ENCODE results near the gene PDCD7. TPM values are rescaled to one million over a fixed set of nuclear protein-coding genes. Genes with fewer than 3 reads are reported as not detected.

PDCD7 gene
- total RNA-seq, 1 experiment from 2014 or later = 29.1 TPM

DNA sequence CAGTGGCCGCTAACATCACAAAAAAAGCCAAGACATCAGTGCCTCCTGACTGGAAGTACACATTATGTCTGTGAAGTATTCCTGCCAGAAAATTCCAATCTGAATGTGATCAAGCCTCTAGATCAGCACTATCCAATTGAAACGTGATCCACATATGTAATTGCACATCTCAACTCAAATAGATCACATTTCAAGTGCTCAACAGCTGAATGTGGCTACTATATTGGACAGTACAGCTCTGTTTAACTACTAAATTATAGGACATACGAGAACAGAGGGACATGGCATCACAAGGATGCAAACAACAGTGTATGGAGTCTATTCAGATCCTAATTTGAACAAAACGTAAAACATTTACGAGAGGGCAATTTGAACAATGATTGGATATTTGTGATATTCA, 18.1 kb downstream of the PDCD7 start:
- Histone ChIP-seq H3K4me1 (replicated peaks; ENCODE audit: insufficient read depth) (no peaks in the 10 kb centered on the region), H3K27me3 (ENCODE audit: insufficient read depth, low read depth) (no peaks in the 10 kb centered on the region), H3F3A (ENCODE audit: insufficient read depth, low read depth) (no peaks in the 10 kb centered on the region), H3K9me2 (ENCODE audit: insufficient read depth) (no peaks in the 10 kb centered on the region), H3K4me2 (no peak overlapping the region), H3K9me3 (ENCODE audit: insufficient read depth, low read depth) (no peaks in the 10 kb centered on the region), H4K20me1 (ENCODE audit: insufficient read depth) (no peaks in the 10 kb centered on the region), H2AFZ (no peak overlapping the region), H3K4me3 (no peak overlapping the region), H3K27ac (no peak overlapping the region), H3K36me3 (ENCODE audit: low read depth) (no peaks in the 10 kb centered on the region; the same call in 1 of the 2 replicates), H3K79me2 (ENCODE audit: low read depth) (no peaks in the 10 kb centered on the region)
- no peak for DNase-seq
- POLR2A ChIA-PET (ENCODE audit: unreplicated experiment) = interaction anchor here (0.5 kb wide), 1 partner anchor 8 kb away, joined by 12 read pairs; no protein-coding TSS in a partner anchor
- intact Hi-C loops (cut with micrococcal nuclease; ENCODE audit: unreplicated experiment) = no loop called here
- BruUV-seq (replicated peaks) = no TSS peak
- TF ChIP-seq EZH2 (IDR thresholded peaks at IDR 0.05; ENCODE audit: low read depth) = no peak
- TF ChIP-seq, protein P1, sequence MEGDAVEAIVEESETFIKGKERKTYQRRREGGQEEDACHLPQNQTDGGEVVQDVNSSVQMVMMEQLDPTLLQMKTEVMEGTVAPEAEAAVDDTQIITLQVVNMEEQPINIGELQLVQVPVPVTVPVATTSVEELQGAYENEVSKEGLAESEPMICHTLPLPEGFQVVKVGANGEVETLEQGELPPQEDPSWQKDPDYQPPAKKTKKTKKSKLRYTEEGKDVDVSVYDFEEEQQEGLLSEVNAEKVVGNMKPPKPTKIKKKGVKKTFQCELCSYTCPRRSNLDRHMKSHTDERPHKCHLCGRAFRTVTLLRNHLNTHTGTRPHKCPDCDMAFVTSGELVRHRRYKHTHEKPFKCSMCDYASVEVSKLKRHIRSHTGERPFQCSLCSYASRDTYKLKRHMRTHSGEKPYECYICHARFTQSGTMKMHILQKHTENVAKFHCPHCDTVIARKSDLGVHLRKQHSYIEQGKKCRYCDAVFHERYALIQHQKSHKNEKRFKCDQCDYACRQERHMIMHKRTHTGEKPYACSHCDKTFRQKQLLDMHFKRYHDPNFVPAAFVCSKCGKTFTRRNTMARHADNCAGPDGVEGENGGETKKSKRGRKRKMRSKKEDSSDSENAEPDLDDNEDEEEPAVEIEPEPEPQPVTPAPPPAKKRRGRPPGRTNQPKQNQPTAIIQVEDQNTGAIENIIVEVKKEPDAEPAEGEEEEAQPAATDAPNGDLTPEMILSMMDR (conservative IDR thresholded peaks at IDR 0.05) = no peak
- CTCF ChIA-PET = no interaction called here

DNA sequence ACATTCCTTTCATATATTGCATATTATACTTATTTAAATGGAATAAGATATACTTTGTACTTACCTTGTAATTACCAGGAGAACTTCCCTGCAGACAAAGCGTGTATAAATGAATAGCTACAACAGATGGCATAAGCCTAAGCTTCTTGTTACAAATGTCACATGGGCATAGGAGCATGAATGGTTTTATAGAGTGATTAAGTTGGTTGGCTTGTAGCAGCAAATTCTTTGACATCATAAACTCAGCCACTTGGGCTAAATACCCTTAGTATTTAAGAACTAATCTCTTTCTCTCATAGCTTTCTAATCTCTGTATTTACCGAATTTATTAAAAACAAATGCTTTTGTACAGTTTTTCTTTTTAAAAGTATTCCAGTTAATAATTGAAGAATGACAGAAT, 18.5 kb downstream of the PDCD7 start, which contains the start of gene UBAP1L:
TSS of gene UBAP1L (minus strand) at position 115 of the 400 bp plus-strand sequence. CDS start 8,985 bp downstream, outside the sequence.
- intact Hi-C loops (cut with micrococcal nuclease; ENCODE audit: unreplicated experiment) = no loop called here

GRCh38 chr15:65110676-65111292, 22.8 kb downstream of the PDCD7 start:
- no peaks in the 10 kb centered on the region for H4K20me1 ChIP-seq (ENCODE audit: insufficient read depth)
- POLR2A ChIA-PET (ENCODE audit: unreplicated experiment) = no interaction called here
- H2AFZ ChIP-seq = no peak overlapping the region
- no peaks in the 10 kb centered on the region for H3F3A ChIP-seq (ENCODE audit: insufficient read depth, low read depth)
- no peaks in the 10 kb centered on the region for H3K9me2 ChIP-seq (ENCODE audit: insufficient read depth)
- no peak overlapping the region for H3K4me3 ChIP-seq
- TF ChIP-seq EZH2 (IDR thresholded peaks at IDR 0.05; ENCODE audit: low read depth) = no peak
- DNase-seq = no peak
- no peaks in the 10 kb centered on the region for H3K4me1 ChIP-seq (replicated peaks; ENCODE audit: insufficient read depth)
- no peaks in the 10 kb centered on the region for H3K27me3 ChIP-seq (ENCODE audit: insufficient read depth, low read depth)
- CTCF ChIA-PET = interaction anchor here (0.6 kb wide), 1 partner anchor 58 kb away, joined by 7 read pairs; no protein-coding TSS in a partner anchor
- H3K36me3 ChIP-seq (ENCODE audit: low read depth) = no peaks in the 10 kb centered on the region; the same call in 1 of the 2 replicates
- no peaks in the 10 kb centered on the region for H3K79me2 ChIP-seq (ENCODE audit: low read depth)
- no peaks in the 10 kb centered on the region for H3K9me3 ChIP-seq (ENCODE audit: insufficient read depth, low read depth)
- H3K27ac ChIP-seq = no peak overlapping the region
- intact Hi-C loops (cut with micrococcal nuclease; ENCODE audit: unreplicated experiment) = no loop called here
- H3K4me2 ChIP-seq = no peak overlapping the region
- no TSS peak for BruUV-seq (replicated peaks)

More for the DNA sequence above, 18.5 kb downstream of the PDCD7 start, which contains the start of gene UBAP1L:
- CTCF ChIA-PET = no interaction called here
- POLR2A ChIA-PET (ENCODE audit: unreplicated experiment) = no interaction called here
- Histone ChIP-seq H3K9me2 (ENCODE audit: insufficient read depth) (no peaks in the 10 kb centered on the region), H3K27ac (no peak within 1 kb of the TSS), H3F3A (ENCODE audit: insufficient read depth, low read depth) (no peaks in the 10 kb centered on the region), H2AFZ (no peak within 1 kb of the TSS), H3K4me2 (no peak within 1 kb of the TSS), H4K20me1 (ENCODE audit: insufficient read depth) (no peaks in the 10 kb centered on the region), H3K4me3 (no peak within 1 kb of the TSS), H3K27me3 (ENCODE audit: insufficient read depth, low read depth) (no peaks in the 10 kb centered on the region), H3K79me2 (ENCODE audit: low read depth) (no peaks in the 10 kb centered on the region), H3K4me1 (replicated peaks; ENCODE audit: insufficient read depth) (no peaks in the 10 kb centered on the region), H3K9me3 (ENCODE audit: insufficient read depth, low read depth) (no peaks in the 10 kb centered on the region), H3K36me3 (ENCODE audit: low read depth) (no peaks in the 10 kb centered on the region; the same call in 1 of the 2 replicates)
- no TSS peak for BruUV-seq (replicated peaks)
- TF ChIP-seq, protein P1 (conservative IDR thresholded peaks at IDR 0.05) = no peak
- DNase-seq = no peak
